ENCODE results near the gene F2RL1. TPM values are rescaled to one million over a fixed set of nuclear protein-coding genes. Genes with fewer than 3 reads are reported as not detected.

F2RL1 gene
- total RNA-seq, 2 experiments from 2014 or later = not detected

DNA sequence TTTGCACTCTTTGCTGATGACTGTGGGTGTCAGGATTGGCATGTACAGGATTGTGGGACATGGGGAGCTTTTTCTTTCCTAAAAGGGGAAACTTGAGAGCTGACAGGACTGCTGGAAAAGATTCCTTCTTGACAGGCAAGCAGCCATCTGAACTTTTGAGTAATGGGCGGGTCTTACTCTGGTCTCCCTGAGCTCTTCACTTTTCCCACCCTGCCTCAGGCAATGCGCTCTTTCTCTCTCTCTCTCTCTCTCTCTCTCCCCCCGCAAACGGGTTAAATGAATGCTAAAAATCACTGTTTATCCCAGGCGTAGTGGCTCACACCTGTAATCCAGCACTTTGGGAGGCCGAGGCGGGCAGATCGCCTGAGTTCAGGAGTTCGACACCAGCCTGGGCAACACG lies 37.1 kb upstream of the F2RL1 start:
- H3K9me3 ChIP-seq (ENCODE audit: low read length) = no peaks in the 10 kb centered on the region
- H4K20me1 ChIP-seq (ENCODE audit: insufficient read depth, low read length) = no peaks in the 10 kb centered on the region
- H3K36me3 ChIP-seq (ENCODE audit: insufficient read depth, low read length) = no peaks in the 10 kb centered on the region
- no peak overlapping the region for H3K27ac ChIP-seq (ENCODE audit: low read depth, low read length, poor library complexity, severe bottlenecking)
- H3K4me1 ChIP-seq (ENCODE audit: insufficient read depth, low read length, poor library complexity, severe bottlenecking) = no peaks in the 10 kb centered on the region
- no peaks in the 10 kb centered on the region for H3K9me2 ChIP-seq (ENCODE audit: insufficient read depth, low read length)
- no peak overlapping the region for H3K4me2 ChIP-seq (ENCODE audit: low read length)
- ChIA-PET POLR2A (no interaction called here), CTCF (ENCODE audit: unreplicated experiment) (no interaction called here)
- H2AFZ ChIP-seq (ENCODE audit: low read length) = no peak overlapping the region
- DNase-seq (ENCODE audit: low spot score) = no peak
- no peaks in the 10 kb centered on the region for H3K79me2 ChIP-seq (ENCODE audit: insufficient read depth, low read depth, low read length)
- TF ChIP-seq EZH2phosphoT487 (IDR thresholded peaks at IDR 0.05; ENCODE audit: borderline replicate concordance, low read depth, low read length) = no peak
- TF ChIP-seq, protein P1, sequence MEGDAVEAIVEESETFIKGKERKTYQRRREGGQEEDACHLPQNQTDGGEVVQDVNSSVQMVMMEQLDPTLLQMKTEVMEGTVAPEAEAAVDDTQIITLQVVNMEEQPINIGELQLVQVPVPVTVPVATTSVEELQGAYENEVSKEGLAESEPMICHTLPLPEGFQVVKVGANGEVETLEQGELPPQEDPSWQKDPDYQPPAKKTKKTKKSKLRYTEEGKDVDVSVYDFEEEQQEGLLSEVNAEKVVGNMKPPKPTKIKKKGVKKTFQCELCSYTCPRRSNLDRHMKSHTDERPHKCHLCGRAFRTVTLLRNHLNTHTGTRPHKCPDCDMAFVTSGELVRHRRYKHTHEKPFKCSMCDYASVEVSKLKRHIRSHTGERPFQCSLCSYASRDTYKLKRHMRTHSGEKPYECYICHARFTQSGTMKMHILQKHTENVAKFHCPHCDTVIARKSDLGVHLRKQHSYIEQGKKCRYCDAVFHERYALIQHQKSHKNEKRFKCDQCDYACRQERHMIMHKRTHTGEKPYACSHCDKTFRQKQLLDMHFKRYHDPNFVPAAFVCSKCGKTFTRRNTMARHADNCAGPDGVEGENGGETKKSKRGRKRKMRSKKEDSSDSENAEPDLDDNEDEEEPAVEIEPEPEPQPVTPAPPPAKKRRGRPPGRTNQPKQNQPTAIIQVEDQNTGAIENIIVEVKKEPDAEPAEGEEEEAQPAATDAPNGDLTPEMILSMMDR (conservative IDR thresholded peaks at IDR 0.05; ENCODE audit: low read length) = no peak
- BruUV-seq (replicated peaks) = no TSS peak
- intact Hi-C loops (cut with micrococcal nuclease; ENCODE audit: unreplicated experiment) = no loop called here
- no peak overlapping the region for H3K4me3 ChIP-seq (ENCODE audit: low read depth, low read length, poor library complexity, severe bottlenecking)

DNA sequence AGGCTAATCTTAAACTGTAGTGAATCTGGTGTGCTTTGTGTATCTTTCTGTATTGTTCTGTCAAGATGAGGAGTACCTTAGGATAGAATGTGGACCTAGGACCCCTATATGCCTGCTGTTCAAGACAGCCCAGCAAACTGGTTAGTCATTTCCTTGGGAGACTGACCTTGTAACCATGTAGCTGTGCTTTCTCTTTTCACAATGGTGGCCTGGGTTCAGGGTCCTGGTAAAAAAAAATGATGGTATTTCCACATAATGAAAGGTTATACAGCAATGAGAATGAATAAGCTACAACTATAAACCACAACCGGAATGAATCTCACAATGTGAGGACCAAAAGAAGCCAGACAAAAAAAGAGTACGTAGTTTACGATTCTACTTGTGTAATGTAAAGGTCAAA lies 36.4 kb upstream of the F2RL1 start:
- Histone ChIP-seq H3K36me3 (ENCODE audit: insufficient read depth, low read length) (no peaks in the 10 kb centered on the region), H3K79me2 (ENCODE audit: insufficient read depth, low read depth, low read length) (no peaks in the 10 kb centered on the region), H3K4me2 (ENCODE audit: low read length) (no peak overlapping the region), H3K27ac (ENCODE audit: low read depth, low read length, poor library complexity, severe bottlenecking) (no peak overlapping the region), H4K20me1 (ENCODE audit: insufficient read depth, low read length) (no peaks in the 10 kb centered on the region), H3K9me2 (ENCODE audit: insufficient read depth, low read length) (no peaks in the 10 kb centered on the region), H3K9me3 (ENCODE audit: low read length) (no peaks in the 10 kb centered on the region), H3K4me3 (ENCODE audit: low read depth, low read length, poor library complexity, severe bottlenecking) (no peak overlapping the region), H2AFZ (ENCODE audit: low read length) (no peak overlapping the region), H3K4me1 (ENCODE audit: insufficient read depth, low read length, poor library complexity, severe bottlenecking) (no peaks in the 10 kb centered on the region)
- DNase-seq (ENCODE audit: low spot score) = no peak
- TF ChIP-seq, protein P1 (conservative IDR thresholded peaks at IDR 0.05; ENCODE audit: low read length) = no peak
- TF ChIP-seq EZH2phosphoT487 (IDR thresholded peaks at IDR 0.05; ENCODE audit: borderline replicate concordance, low read depth, low read length) = no peak
- CTCF ChIA-PET (ENCODE audit: unreplicated experiment) = no interaction called here
- no TSS peak for BruUV-seq (replicated peaks)
- intact Hi-C loops (cut with micrococcal nuclease; ENCODE audit: unreplicated experiment) = no loop called here
- POLR2A ChIA-PET = no interaction called here

DNA sequence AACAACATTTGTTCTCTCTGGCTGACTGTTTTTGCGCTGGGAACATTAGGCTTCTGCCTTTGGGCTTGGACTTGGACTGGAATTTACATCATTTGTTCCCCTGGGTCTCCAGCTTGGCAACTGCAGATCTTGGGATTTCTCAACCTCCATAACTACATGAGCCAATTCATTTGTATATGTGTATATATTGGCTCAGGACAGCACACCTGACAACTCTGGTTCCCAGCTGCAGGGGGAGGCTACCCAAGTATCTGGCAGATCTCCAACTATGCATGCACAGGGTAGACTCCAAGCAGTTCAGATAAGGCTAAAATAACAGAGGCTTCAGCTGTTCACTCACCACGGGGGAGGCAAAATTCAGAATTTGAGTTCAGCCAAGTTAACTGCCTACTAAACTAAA lies 31.6 kb upstream of the F2RL1 start:
- H3K4me3 ChIP-seq (ENCODE audit: low read depth, low read length, poor library complexity, severe bottlenecking) = no peak overlapping the region
- no peaks in the 10 kb centered on the region for H3K36me3 ChIP-seq (ENCODE audit: insufficient read depth, low read length)
- no TSS peak for BruUV-seq (replicated peaks)
- H3K79me2 ChIP-seq (ENCODE audit: insufficient read depth, low read depth, low read length) = no peaks in the 10 kb centered on the region
- no peak overlapping the region for H3K4me2 ChIP-seq (ENCODE audit: low read length)
- no peaks in the 10 kb centered on the region for H3K9me2 ChIP-seq (ENCODE audit: insufficient read depth, low read length)
- CTCF ChIA-PET (ENCODE audit: unreplicated experiment) = no interaction called here
- H4K20me1 ChIP-seq (ENCODE audit: insufficient read depth, low read length) = no peaks in the 10 kb centered on the region
- no peak overlapping the region for H3K27ac ChIP-seq (ENCODE audit: low read depth, low read length, poor library complexity, severe bottlenecking)
- intact Hi-C loops (cut with micrococcal nuclease; ENCODE audit: unreplicated experiment) = no loop called here
- no peaks in the 10 kb centered on the region for H3K9me3 ChIP-seq (ENCODE audit: low read length)
- TF ChIP-seq, protein P1 (conservative IDR thresholded peaks at IDR 0.05; ENCODE audit: low read length) = no peak
- no peak for TF ChIP-seq EZH2phosphoT487 (IDR thresholded peaks at IDR 0.05; ENCODE audit: borderline replicate concordance, low read depth, low read length)
- H3K4me1 ChIP-seq (ENCODE audit: insufficient read depth, low read length, poor library complexity, severe bottlenecking) = no peaks in the 10 kb centered on the region
- H2AFZ ChIP-seq (ENCODE audit: low read length) = no peak overlapping the region
- DNase-seq (ENCODE audit: low spot score) = no peak
- POLR2A ChIA-PET = no interaction called here
